Right renal pelvis (tissue), 4 donors: ENCODE measurements around the gene CETN1. TPM values are rescaled to one million over a fixed set of nuclear protein-coding genes. Genes with fewer than 3 reads are reported as not detected.
A peak's percentile ranks its signal among the peaks of the same experiment; 100 is the strongest.

Source experiments
- DNase-seq, 4 donors: peaks; one replicate each; pipeline ENCODE4 v3.0.0-alpha.2; 2013; ENCODE audit warnings: low read depth in 4 of 4, low spot score in 3 of 4, missing footprints in 1 of 4
- polyA plus RNA-seq, 4 donors: library from polyadenylated mRNA; unstranded; fragments of 120-200 nt; gene quantifications; one replicate each; pipeline ENCODE4 v1.2.1, GENCODE V29; 2013; ENCODE audit not compliant: insufficient read length in 4 of 4

The CETN1 gene
- polyA plus RNA-seq, 4 donors: not detected

- DNase-seq: no peak
These were observed 38.4 kb downstream of the CETN1 start for GRCh38 chr18:618618-619017.

DNA sequence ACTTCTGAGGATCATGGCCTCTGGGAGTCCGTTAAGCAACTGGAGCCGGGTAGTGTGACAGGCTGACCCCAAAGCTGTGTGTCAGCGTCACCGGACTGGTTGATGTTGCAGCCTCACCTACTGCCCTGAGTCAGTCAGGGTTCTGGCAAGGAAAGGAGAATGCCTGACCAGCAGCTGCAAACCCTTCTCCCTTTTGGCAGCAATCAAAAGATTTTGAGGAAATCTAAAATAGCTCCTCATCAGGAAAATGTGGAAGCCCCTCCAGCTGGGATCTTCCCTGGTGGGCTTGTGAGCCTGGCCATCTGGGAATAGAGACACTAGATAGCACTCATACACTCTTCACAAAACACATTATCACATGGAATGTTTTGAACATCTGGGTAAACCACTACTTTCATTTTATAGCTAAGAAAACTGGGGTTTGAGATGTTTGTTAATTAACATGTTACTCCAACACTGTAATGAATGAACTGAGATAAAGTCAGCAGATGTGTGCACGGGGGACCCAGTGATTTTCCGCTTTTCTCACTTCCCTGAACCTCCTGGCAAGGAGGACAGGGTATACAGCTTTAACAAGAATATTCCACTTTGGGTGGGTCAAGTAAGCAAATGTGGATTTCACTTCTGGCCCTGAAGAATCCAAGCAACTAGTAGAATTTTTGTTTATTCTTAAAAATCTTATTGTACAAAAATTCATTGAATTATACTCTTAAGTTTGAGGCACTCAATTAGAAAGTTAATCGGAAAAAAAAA, 41.3 kb downstream of the CETN1 start:
- DNase-seq: no peak

GRCh38 chr18:622289-622688, 42.1 kb downstream of the CETN1 start:
- no peak for DNase-seq

DNA sequence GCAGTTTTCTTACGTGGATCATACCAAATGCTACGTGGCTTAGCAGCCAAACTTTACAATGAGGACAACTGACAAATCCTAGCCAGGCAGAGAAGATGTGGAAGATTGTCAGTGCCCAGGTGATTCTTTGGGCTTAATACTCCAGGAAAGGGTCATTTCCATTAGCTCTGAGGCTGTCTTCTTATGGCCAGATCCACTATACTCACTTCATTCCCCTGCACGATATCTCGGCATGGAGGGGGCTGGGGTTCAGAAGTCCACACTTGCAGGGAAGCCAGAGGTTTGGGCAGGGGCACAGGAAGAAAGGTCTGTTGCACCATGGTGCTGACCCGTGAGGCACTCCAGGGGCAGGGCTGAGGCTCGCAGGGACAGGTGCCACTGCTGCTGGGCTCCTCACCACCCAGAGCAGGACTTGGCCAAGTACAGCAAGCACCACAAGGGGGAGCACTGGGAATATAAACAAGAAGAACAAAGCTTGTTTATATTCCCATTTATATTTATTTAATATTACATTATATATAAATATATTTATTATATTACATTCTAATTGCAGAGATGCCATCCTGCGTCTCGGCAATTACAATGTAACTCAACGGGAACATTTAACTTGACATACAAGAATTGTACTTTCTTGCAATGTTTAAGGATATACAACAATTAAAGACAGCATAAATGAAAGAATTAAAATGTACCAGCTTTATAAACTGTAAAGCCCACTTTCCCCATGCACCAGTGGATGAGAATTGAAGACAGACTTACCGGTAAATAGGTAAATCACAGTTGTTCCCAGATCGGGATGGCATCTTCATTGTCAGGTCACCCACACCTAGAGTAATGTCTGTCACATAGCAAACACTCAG, 43.8 kb downstream of the CETN1 start:
- DNase-seq: peak in 2 of 4 donors; percentile 41 to 54

- no peak for DNase-seq
These were observed 47.1 kb downstream of the CETN1 start for GRCh38 chr18:627231-627630.

GRCh38 chr18:629269-630150, 49.3 kb downstream of the CETN1 start:
- DNase-seq: no peak

GRCh38 chr18:631560-631959, 51.4 kb downstream of the CETN1 start:
- no peak for DNase-seq

Other genes with a start within 250 kb of the CETN1 start
- 10 to 100 TPM; 28.0 to 32.7 (median 29.1) TPM for gene COLEC12, start 79.7 kb upstream of the CETN1 start, polyA plus RNA-seq
- 10 to 100 TPM in 3 of 4 donors, 1 to 10 TPM in 1; 6.2 to 18.3 (median 14.9) TPM for gene CLUL1, start 16.6 kb downstream of the CETN1 start, polyA plus RNA-seq
- 100 to 1,000 TPM; 116 to 126 (median 119) TPM for gene TYMS, start 77.3 kb downstream of the CETN1 start, polyA plus RNA-seq
- gene ENOSF1, start 132.2 kb downstream of the CETN1 start, polyA plus RNA-seq: 100 to 1,000 TPM in 1 of 4 donors, 10 to 100 TPM in 3; 68.5 to 101 (median 75.7) TPM
- gene YES1, start 231.9 kb downstream of the CETN1 start, polyA plus RNA-seq: 10 to 100 TPM; 65.4 to 83.7 (median 80.5) TPM